Measurements from ENCODE around the gene SLN. TPM values are rescaled to one million over a fixed set of nuclear protein-coding genes. Genes with fewer than 3 reads are reported as not detected.

Gene SLN
- total RNA-seq, 1 experiment from 2014 or later, result not detected

- Mint-ChIP-seq H3K27me3 (ENCODE audit: insufficient read depth, unreplicated experiment) (peaks cover 24% of the 10 kb centered on the region), H3K9me3 (ENCODE audit: unreplicated experiment) (no peaks in the 10 kb centered on the region), H3K4me1 (ENCODE audit: low read depth, unreplicated experiment) (no peaks in the 10 kb centered on the region), H3K4me3 (ENCODE audit: unreplicated experiment) (no peak overlapping the region), H3K27ac (ENCODE audit: unreplicated experiment) (no peak overlapping the region), H3K36me3 (ENCODE audit: insufficient read depth, unreplicated experiment) (no peaks in the 10 kb centered on the region)
- H3K36me3 ChIP-seq (ENCODE audit: control insufficient read depth, insufficient read depth, low read length), result no peaks in the 10 kb centered on the region
- intact Hi-C loops (cut with micrococcal nuclease; ENCODE audit: unreplicated experiment), result no loop called here
- CTCF ChIA-PET, result interaction anchor here (0.7 kb wide), 1 partner anchor 30 kb away, joined by 3 read pairs; no protein-coding TSS in a partner anchor
- H3K9me3 ChIP-seq, result no peaks in the 10 kb centered on the region
- BruUV-seq (replicated peaks), result no TSS peak
- no peaks in the 10 kb centered on the region for H3K4me1 ChIP-seq
- TF ChIP-seq CTCF (IDR thresholded peaks at IDR 0.05; ENCODE audit: insufficient read depth in 1 of 2, low read depth in 1 of 2, low read length in 1 of 2, severe bottlenecking in 1 of 2, unreplicated experiment in 1 of 2), result no peak
- POLR2A ChIA-PET, result interaction anchor here (0.6 kb wide), 1 partner anchor 13 kb away, joined by 3 read pairs; no protein-coding TSS in a partner anchor
- no peaks in the 10 kb centered on the region; the same call in 1 of the 2 replicates for H3K27me3 ChIP-seq (replicated peaks; ENCODE audit: control insufficient read depth, insufficient read depth, low read length)
- no peak for DNase-seq
- no peak overlapping the region for H3K4me3 ChIP-seq (ENCODE audit: low read depth, low read length)
Measured at GRCh38 chr11:107660066-107660465, 51.8 kb downstream of the SLN start.

- no TSS peak for BruUV-seq (replicated peaks)
- Histone ChIP-seq H3K9me3 (no peaks in the 10 kb centered on the region), H3K4me3 (ENCODE audit: low read depth, low read length) (no peak overlapping the region), H3K4me1 (no peaks in the 10 kb centered on the region), H3K36me3 (ENCODE audit: control insufficient read depth, insufficient read depth, low read length) (no peaks in the 10 kb centered on the region), H3K27me3 (replicated peaks; ENCODE audit: control insufficient read depth, insufficient read depth, low read length) (no peaks in the 10 kb centered on the region; the same call in 1 of the 2 replicates)
- no peak for TF ChIP-seq CTCF (IDR thresholded peaks at IDR 0.05; ENCODE audit: insufficient read depth in 1 of 2, low read depth in 1 of 2, low read length in 1 of 2, severe bottlenecking in 1 of 2, unreplicated experiment in 1 of 2)
- DNase-seq, result no peak
- ChIA-PET CTCF (no interaction called here), POLR2A (no interaction called here)
- Mint-ChIP-seq H3K27me3 (ENCODE audit: insufficient read depth, unreplicated experiment) (peaks cover 17% of the 10 kb centered on the region), H3K9me3 (ENCODE audit: unreplicated experiment) (no peaks in the 10 kb centered on the region), H3K4me3 (ENCODE audit: unreplicated experiment) (no peak overlapping the region), H3K36me3 (ENCODE audit: insufficient read depth, unreplicated experiment) (no peaks in the 10 kb centered on the region), H3K4me1 (ENCODE audit: low read depth, unreplicated experiment) (no peaks in the 10 kb centered on the region), H3K27ac (ENCODE audit: unreplicated experiment) (no peak overlapping the region)
- intact Hi-C loops (cut with micrococcal nuclease; ENCODE audit: unreplicated experiment), result no loop called here
Measured at GRCh38 chr11:107659310-107659709, 52.5 kb downstream of the SLN start.

Other genes starting within 250 kb of the SLN start
- 15.7 and 16.8 TPM in 2 replicates for gene ALKBH8, start 146.3 kb downstream of the SLN start, total RNA-seq (2022)
- gene ELMOD1, start 120.9 kb downstream of the SLN start, total RNA-seq (2022), result not detected in 2 replicates
- 42.5 and 44.9 TPM in 2 replicates for gene SLC35F2, start 146.7 kb upstream of the SLN start, total RNA-seq (2022)
- gene RAB39A, start 216.4 kb upstream of the SLN start, total RNA-seq (2022), result 0.16 TPM in 1 of 2 replicates, not detected in the other